DMS 273 treated with DMSO at 0.1 percent for 48 hours (cell line): ENCODE results near the gene TPGS1.
"Not testable (repeated sequence)": the region's sequence is repeated elsewhere in the genome, so short reads cannot be mapped to it uniquely, and the experiment has no call there.

Experiments
- DNase-seq: peaks from one replicate; lab custom pipeline; 2025; lab: John Stamatoyannopoulos, UW

Gene TPGS1

GRCh38 chr19:475360-475759 lies 31.9 kb upstream of the TPGS1 start:
- DNase-seq, result no peak

GRCh38 chr19:478236-478903 lies 28.9 kb upstream of the TPGS1 start:
- no peak for DNase-seq

- DNase-seq, result no peak
Measured at GRCh38 chr19:478976-479375, 28.3 kb upstream of the TPGS1 start.

- no peak for DNase-seq
Measured at GRCh38 chr19:480016-480855, 27.1 kb upstream of the TPGS1 start.

- DNase-seq, result not testable (repeated sequence)
Measured at GRCh38 chr19:481100-481499, 26.2 kb upstream of the TPGS1 start.

- no peak for DNase-seq
Measured at GRCh38 chr19:482186-483041, 24.9 kb upstream of the TPGS1 start.

GRCh38 chr19:483332-484072 lies 23.8 kb upstream of the TPGS1 start:
- no peak for DNase-seq

- no peak for DNase-seq
Measured at GRCh38 chr19:484494-484893, 22.8 kb upstream of the TPGS1 start.

- no peak for DNase-seq
Measured at GRCh38 chr19:485077-485476, 22.2 kb upstream of the TPGS1 start.

GRCh38 chr19:485583-486236 lies 21.6 kb upstream of the TPGS1 start:
- DNase-seq, result no peak

- peak; percentile 76 for DNase-seq
Measured at GRCh38 chr19:488505-489417, 18.5 kb upstream of the TPGS1 start.

GRCh38 chr19:489418-490196 lies 17.7 kb upstream of the TPGS1 start:
- no peak for DNase-seq

GRCh38 chr19:491146-491741 lies 16.1 kb upstream of the TPGS1 start:
- no peak for DNase-seq

- DNase-seq, result no peak
Measured at GRCh38 chr19:492091-492531, 15.2 kb upstream of the TPGS1 start.

GRCh38 chr19:493391-494170 lies 13.7 kb upstream of the TPGS1 start:
- no peak for DNase-seq

GRCh38 chr19:494171-495080 lies 12.9 kb upstream of the TPGS1 start:
- no peak for DNase-seq

GRCh38 chr19:495081-495401 lies 12.3 kb upstream of the TPGS1 start:
- DNase-seq, result no peak
